ENCODE results near the gene BABAM1. TPM values are rescaled to one million over a fixed set of nuclear protein-coding genes. Genes with fewer than 3 reads are reported as not detected.

The BABAM1 gene
- total RNA-seq, 1 donor, result 59.3 TPM

- TF ChIP-seq CTCF (IDR thresholded peaks at IDR 0.05; ENCODE audit: insufficient read depth, low read length), result no peak
- DNase-seq (ENCODE audit: low read depth), result no peak
- no peak overlapping the region for H3K4me3 ChIP-seq (ENCODE audit: low read depth, low read length)
Measured at GRCh38 chr19:17237747-17238706, 29.2 kb upstream of the BABAM1 start.

- TF ChIP-seq CTCF (IDR thresholded peaks at IDR 0.05; ENCODE audit: insufficient read depth, low read length), result no peak
- no peak for DNase-seq (ENCODE audit: low read depth)
- H3K4me3 ChIP-seq (ENCODE audit: low read depth, low read length), result no peak overlapping the region
Measured at GRCh38 chr19:17240062-17240752, 27.0 kb upstream of the BABAM1 start.

- TF ChIP-seq CTCF (IDR thresholded peaks at IDR 0.05; ENCODE audit: insufficient read depth, low read length), result no peak
- no peak for DNase-seq (ENCODE audit: low read depth)
- H3K4me3 ChIP-seq (ENCODE audit: low read depth, low read length), result no peak overlapping the region
Measured at GRCh38 chr19:17240826-17241399, 26.3 kb upstream of the BABAM1 start.

- DNase-seq (ENCODE audit: low read depth), result no peak
- H3K4me3 ChIP-seq (ENCODE audit: low read depth, low read length), result peak overlapping the region; percentile 90
- TF ChIP-seq CTCF (IDR thresholded peaks at IDR 0.05; ENCODE audit: insufficient read depth, low read length), result no peak
Measured at GRCh38 chr19:17242431-17243208, 24.6 kb upstream of the BABAM1 start.

- no peak for DNase-seq (ENCODE audit: low read depth)
- peak overlapping the region; percentile 90 for H3K4me3 ChIP-seq (ENCODE audit: low read depth, low read length)
- no peak for TF ChIP-seq CTCF (IDR thresholded peaks at IDR 0.05; ENCODE audit: insufficient read depth, low read length)
Measured at GRCh38 chr19:17243211-17243829, 23.9 kb upstream of the BABAM1 start.
